ENCODE data around the gene SCD. TPM values are rescaled to one million over a fixed set of nuclear protein-coding genes. Genes with fewer than 3 reads are reported as not detected.

SCD gene
- total and polyA plus RNA-seq, 2 of the 13 experiments (the other 11 are each of a cell fraction or from before 2014, with no cell fraction given): 492 to 512 TPM

DNA sequence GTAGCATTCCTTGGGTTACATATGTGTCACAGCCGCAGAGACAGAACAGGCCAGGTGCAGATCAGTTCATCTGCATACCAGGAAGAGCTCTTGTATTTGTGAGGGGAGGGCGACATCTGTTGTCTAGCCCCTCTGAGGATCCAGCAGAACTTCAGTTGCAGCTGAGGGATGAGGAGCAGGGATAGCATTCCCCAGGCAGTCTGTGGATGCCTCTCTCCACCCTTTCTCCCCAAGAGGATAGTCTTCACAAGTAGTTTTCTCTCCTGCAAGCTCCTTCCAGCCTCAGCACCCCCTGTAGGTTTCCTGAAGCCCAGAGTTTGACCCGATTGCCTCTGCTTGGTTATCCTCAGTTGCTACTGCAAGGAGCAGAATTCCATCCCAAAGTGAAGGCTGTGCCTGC lies 2.6 kb downstream of the SCD start (continued):
- TF ChIP-seq RBM22 (optimal IDR thresholded peaks at IDR 0.05; ENCODE audit: low read length): peak; percentile 36
- no peak for TF ChIP-seq ZNF850 (CRISPR knock-in tag; conservative IDR thresholded peaks at IDR 0.05)
- TF ChIP-seq, protein P1, sequence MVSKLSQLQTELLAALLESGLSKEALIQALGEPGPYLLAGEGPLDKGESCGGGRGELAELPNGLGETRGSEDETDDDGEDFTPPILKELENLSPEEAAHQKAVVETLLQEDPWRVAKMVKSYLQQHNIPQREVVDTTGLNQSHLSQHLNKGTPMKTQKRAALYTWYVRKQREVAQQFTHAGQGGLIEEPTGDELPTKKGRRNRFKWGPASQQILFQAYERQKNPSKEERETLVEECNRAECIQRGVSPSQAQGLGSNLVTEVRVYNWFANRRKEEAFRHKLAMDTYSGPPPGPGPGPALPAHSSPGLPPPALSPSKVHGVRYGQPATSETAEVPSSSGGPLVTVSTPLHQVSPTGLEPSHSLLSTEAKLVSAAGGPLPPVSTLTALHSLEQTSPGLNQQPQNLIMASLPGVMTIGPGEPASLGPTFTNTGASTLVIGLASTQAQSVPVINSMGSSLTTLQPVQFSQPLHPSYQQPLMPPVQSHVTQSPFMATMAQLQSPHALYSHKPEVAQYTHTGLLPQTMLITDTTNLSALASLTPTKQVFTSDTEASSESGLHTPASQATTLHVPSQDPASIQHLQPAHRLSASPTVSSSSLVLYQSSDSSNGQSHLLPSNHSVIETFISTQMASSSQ (IDR thresholded peaks at IDR 0.05; ENCODE audit: low read depth): no peak
- TF ChIP-seq, protein P1 (CRISPR knock-in tag; IDR thresholded peaks at IDR 0.05; ENCODE audit: borderline replicate concordance): no peak
- TF ChIP-seq ZFP41 (CRISPR knock-in tag; IDR thresholded peaks at IDR 0.05; ENCODE audit: borderline replicate concordance): no peak
- no peak for TF ChIP-seq U2AF1 (optimal IDR thresholded peaks at IDR 0.05; ENCODE audit: low read depth, low read length)
- TF ChIP-seq KDM2A (CRISPR knock-in tag; IDR thresholded peaks at IDR 0.05; ENCODE audit: borderline replicate concordance, low read depth): no peak
- TF ChIP-seq RBFOX2 (IDR thresholded peaks at IDR 0.05; ENCODE audit: low read depth, low read length): peak; percentile 61
- TF ChIP-seq RCOR2 (CRISPR knock-in tag; IDR thresholded peaks at IDR 0.05): no peak
- no peak; the same call in 1 of the 2 replicates for TF ChIP-seq KDM5A (IDR thresholded peaks at IDR 0.05; ENCODE audit: borderline replicate concordance, low read length)
- no peak for TF ChIP-seq NR2F2 (IDR thresholded peaks at IDR 0.05; ENCODE audit: borderline replicate concordance, low read depth)
- TF ChIP-seq, protein P2, sequence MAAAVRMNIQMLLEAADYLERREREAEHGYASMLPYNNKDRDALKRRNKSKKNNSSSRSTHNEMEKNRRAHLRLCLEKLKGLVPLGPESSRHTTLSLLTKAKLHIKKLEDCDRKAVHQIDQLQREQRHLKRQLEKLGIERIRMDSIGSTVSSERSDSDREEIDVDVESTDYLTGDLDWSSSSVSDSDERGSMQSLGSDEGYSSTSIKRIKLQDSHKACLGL (CRISPR knock-in tag; IDR thresholded peaks at IDR 0.05): no peak
- TF ChIP-seq ZFYVE20 (CRISPR knock-in tag; IDR thresholded peaks at IDR 0.05; ENCODE audit: borderline replicate concordance, low read depth): no peak
- TF ChIP-seq, protein P3, sequence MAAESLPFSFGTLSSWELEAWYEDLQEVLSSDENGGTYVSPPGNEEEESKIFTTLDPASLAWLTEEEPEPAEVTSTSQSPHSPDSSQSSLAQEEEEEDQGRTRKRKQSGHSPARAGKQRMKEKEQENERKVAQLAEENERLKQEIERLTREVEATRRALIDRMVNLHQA (CRISPR knock-in tag; IDR thresholded peaks at IDR 0.05): no peak
- TF ChIP-seq YY1 (IDR thresholded peaks at IDR 0.05; ENCODE audit: insufficient read depth, insufficient replicate concordance, low read depth, low read length): no peak
- TF ChIP-seq NFYC (CRISPR knock-in tag; IDR thresholded peaks at IDR 0.05): no peak
- TF ChIP-seq, protein P4, sequence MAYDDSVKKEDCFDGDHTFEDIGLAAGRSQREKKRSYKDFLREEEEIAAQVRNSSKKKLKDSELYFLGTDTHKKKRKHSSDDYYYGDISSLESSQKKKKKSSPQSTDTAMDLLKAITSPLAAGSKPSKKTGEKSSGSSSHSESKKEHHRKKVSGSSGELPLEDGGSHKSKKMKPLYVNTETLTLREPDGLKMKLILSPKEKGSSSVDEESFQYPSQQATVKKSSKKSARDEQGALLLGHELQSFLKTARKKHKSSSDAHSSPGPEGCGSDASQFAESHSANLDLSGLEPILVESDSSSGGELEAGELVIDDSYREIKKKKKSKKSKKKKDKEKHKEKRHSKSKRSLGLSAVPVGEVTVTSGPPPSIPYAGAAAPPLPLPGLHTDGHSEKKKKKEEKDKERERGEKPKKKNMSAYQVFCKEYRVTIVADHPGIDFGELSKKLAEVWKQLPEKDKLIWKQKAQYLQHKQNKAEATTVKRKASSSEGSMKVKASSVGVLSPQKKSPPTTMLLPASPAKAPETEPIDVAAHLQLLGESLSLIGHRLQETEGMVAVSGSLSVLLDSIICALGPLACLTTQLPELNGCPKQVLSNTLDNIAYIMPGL (CRISPR knock-in tag; IDR thresholded peaks at IDR 0.05; ENCODE audit: borderline replicate concordance in 1 of 2, low read depth in 1 of 2): no peak
- TF ChIP-seq, protein P5, sequence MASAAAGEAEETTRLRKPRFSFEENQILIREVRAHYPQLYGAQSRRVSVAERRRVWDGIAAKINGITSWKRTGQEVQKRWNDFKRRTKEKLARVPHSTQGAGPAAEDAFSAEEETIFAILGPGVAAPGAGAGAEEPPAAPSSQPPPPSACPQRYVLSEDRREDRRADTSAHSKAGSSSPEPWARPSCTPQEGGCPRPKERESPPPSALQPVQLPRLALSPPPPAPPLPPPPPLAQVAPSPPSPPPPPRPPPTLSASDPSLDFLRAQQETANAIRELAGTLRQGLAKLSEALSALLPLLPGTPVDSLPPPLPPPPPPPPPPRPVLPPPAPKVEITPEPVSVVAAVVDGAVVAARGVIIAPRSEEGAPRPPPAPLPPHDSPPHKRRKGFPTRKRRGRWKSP (CRISPR knock-in tag; IDR thresholded peaks at IDR 0.05): no peak
- TF ChIP-seq, protein P6, sequence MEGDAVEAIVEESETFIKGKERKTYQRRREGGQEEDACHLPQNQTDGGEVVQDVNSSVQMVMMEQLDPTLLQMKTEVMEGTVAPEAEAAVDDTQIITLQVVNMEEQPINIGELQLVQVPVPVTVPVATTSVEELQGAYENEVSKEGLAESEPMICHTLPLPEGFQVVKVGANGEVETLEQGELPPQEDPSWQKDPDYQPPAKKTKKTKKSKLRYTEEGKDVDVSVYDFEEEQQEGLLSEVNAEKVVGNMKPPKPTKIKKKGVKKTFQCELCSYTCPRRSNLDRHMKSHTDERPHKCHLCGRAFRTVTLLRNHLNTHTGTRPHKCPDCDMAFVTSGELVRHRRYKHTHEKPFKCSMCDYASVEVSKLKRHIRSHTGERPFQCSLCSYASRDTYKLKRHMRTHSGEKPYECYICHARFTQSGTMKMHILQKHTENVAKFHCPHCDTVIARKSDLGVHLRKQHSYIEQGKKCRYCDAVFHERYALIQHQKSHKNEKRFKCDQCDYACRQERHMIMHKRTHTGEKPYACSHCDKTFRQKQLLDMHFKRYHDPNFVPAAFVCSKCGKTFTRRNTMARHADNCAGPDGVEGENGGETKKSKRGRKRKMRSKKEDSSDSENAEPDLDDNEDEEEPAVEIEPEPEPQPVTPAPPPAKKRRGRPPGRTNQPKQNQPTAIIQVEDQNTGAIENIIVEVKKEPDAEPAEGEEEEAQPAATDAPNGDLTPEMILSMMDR (CRISPR knock-in tag; IDR thresholded peaks at IDR 0.05): 0 out of 2 replicates have a peak, but pooled peaks have one; percentile 10
- TF ChIP-seq ZSCAN12 (CRISPR knock-in tag; IDR thresholded peaks at IDR 0.05): no peak
- no peak for TF ChIP-seq ARNT (IDR thresholded peaks at IDR 0.05)
